Right forelimb (tissue), 1 donor: ENCODE results near the gene TP53TG3E.
"Not testable (repeated sequence)": the region's sequence is repeated elsewhere in the genome, so short reads cannot be mapped to it uniquely, and the experiment has no call there.

Source experiments
- DNase-seq: peaks from one replicate; pipeline ENCODE4 v3.0.0-alpha.2; 2018

TP53TG3E gene, protein sequence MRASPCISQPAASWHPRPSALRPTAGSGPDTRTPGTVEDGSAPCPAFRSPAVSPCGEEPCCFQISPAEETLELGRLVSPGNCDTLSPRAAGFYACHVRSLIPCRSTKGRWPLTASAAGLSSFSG

DNA sequence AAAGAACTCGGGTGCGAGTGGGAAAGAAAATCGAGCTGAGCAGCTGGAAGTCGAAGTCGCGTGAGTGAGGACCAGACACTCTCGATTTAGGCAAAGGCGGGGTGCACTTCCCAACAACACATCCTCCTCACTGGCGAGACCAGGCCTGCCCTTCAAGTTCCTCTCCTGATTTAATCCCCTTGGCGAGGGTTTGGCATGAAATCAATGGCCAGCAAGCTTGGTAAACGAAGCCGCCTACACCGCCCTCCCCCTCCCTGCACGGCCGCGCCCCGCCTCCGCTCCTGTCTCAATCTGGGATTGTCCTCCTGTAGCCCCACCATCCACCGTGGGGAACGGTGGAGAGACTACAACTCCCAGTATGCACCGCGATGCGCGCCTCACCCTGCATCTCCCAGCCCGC is at the start of gene TP53TG3E:
TSS of gene TP53TG3E (plus strand) at position 301 of the 400 bp plus-strand sequence. CDS start at position 369, 68 bp downstream.
- not testable (repeated sequence) for DNase-seq

DNA sequence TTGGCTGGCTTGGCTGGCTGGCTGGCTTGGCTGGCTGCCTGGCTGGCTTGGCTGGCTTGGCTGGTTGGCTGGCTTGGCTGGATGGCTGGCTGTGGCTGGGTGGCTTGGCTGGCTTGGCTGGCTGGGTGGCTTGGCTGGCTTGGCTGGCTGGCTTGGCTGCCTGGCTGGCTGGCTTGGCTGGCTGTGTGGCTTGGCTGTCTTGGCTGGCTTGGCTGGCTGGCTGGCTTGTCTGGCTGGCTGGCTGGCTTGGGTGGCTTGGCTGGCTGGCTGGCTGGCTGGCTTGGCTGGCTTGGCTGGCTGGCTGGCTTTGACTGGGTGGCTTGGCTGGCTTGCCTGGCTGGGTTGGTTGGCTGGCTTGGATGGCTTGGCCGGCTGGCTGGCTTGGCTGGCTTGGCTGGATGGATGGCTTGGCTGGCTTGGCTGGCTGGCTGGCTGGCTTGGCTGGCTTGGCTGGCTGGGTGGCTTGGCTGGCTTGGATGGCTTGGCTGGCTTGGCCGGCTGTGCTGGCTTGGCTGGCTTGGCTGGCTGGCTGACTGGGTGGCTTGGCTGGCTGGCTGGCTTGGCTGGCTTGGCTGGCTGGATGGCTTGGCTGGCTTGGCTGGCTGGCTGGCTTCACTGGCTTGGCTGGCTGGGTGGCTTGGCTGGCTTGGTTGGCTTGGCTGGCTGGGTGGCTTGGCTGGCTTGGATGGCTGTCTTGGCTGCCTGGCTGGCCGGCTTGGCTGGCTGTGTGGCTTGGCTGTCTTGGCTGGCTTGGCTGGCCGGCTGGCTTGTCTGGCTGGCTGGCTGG is 32.3 kb downstream of the TP53TG3E start:
- peak; percentile 58 for DNase-seq

DNA sequence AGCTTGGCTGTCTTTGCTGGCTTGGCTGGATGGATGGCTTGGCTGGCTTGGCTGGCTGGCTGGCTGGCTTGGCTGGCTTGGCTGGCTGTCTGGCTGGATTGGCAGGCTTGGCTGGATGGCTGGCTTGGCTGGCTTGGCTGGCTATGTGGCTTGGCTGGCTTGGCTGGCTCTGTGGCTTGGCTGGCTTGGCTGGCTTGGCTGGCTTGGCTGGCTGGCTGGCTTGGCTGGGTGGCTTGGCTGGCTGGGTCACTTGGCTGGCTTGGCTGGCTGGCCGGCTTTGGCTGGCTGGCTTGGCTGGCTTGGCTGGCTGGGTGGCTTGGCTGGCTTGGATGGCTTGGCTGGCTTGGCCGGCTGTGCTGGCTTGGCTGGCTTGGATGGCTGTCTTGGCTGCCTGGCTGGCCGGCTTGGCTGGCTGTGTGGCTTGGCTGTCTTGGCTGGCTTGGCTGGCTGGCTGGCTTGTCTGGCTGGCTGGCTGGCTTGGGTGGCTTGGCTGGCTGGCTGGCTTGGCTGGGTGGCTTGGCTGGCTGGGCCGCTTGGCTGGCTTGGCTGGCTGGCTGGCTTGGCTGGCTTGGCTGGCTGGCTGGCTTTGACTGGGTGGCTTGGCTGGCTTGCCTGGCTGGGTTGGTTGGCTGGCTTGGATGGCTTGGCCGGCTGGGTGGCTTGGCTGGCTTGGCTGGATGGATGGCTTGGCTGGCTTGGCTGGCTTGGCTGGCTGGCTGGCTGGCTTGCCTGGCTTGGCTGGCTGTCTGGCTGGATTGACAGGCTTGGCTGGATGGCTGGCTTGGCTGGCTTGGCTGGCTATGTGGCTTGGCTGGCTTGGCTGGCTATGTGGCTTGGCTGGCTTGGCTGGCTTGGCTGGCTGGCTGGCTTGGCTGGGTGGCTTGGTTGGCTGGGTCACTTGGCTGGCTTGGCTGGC is 33.8 kb downstream of the TP53TG3E start:
- peak; percentile 70 for DNase-seq

DNA sequence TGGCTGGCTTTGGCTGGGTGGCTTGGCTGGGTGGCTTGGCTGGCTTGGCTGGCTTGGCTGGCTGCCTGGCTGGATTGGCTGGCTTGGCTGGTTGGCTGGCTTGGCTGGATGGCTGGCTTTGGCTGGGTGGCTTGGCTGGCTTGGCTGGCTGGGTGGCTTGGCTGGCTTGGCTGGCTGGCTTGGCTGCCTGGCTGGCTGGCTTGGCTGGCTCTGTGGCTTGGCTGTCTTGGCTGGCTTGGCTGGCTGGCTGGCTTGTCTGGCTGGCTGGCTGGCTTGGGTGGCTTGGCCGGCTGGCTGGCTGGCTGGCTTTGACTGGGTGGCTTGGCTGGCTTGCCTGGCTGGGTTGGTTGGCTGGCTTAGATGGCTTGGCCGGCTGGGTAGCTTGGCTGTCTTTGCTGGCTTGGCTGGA is 34.4 kb downstream of the TP53TG3E start:
- peak; percentile 53 for DNase-seq

DNA sequence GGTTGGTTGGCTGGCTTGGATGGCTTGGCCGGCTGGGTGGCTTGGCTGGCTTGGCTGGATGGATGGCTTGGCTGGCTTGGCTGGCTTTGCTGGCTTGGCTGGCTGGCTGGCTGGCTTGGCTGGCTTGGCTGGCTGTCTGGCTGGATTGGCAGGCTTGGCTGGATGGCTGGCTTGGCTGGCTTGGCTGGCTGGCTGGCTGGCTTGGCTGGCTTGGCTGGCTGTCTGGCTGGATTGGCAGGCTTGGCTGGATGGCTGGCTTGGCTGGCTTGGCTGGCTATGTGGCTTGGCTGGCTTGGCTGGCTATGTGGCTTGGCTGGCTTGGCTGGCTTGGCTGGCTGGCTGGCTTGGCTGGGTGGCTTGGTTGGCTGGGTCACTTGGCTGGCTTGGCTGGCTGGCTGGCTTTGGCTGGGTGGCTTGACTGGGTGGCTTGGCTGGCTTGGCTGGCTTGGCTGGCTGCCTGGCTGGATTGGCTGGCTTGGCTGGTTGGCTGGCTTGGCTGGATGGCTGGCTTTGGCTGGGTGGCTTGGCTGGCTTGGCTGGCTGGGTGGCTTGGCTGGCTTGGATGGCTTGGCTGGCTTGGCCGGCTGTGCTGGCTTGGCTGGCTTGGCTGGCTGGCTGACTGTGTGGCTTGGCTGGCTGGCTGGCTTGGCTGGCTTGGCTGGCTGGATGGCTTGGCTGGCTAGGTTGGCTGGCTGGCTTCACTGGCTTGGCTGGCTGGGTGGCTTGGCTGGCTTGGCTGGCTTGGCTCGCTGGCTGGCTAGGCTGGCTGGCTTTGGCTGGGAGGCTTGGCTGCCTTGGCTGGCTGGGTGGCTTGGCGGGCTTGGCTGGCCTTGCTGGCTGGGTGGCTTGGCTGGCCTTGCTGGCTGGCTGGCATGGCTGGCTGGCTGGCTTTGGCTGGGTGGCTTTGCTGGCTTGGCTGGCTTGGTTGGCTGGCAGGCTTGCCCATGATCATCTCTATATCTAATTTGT is 35.3 kb downstream of the TP53TG3E start:
- DNase-seq: peak; percentile 65
